ENCODE results near the gene SNRPA1.
A peak's percentile ranks its signal among the peaks of the same experiment; 100 is the strongest.
"Not testable (repeated sequence)": the region's sequence is repeated elsewhere in the genome, so short reads cannot be mapped to it uniquely, and the experiment has no call there.

The SNRPA1 gene

DNA sequence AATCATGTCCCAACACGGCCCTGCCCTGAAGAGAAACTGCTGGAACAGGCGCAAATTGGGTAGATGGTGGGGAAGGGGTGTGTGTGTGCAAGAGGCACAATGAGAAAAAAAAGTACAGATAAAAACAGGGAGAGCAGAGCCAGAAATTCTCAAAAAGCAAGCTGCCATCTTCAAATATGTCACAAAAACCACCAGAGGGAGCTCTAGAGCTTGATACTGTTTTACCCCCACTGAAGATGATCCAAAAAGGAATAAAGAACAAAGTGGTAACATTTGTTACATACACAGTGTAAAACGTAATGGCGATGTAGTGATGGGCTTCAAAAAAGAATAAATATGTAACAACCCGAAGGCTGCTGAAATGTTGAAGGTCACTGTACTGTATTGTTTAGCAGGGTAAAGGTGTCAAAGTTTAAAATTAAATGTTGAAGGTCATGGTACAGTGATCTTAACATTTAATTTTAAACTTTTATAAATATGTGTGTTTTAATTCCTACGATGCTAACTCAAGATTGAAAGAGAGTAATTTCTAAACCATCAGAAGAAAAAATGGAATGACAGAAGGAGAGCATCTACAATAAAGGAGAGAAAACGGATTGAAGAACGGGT is 6.0 kb downstream of the SNRPA1 start:
- TF ChIP-seq, protein P1, sequence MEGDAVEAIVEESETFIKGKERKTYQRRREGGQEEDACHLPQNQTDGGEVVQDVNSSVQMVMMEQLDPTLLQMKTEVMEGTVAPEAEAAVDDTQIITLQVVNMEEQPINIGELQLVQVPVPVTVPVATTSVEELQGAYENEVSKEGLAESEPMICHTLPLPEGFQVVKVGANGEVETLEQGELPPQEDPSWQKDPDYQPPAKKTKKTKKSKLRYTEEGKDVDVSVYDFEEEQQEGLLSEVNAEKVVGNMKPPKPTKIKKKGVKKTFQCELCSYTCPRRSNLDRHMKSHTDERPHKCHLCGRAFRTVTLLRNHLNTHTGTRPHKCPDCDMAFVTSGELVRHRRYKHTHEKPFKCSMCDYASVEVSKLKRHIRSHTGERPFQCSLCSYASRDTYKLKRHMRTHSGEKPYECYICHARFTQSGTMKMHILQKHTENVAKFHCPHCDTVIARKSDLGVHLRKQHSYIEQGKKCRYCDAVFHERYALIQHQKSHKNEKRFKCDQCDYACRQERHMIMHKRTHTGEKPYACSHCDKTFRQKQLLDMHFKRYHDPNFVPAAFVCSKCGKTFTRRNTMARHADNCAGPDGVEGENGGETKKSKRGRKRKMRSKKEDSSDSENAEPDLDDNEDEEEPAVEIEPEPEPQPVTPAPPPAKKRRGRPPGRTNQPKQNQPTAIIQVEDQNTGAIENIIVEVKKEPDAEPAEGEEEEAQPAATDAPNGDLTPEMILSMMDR (IDR thresholded peaks at IDR 0.05; ENCODE audit: insufficient read depth, missing control alignments) = peak; percentile 52
- DNase-seq (ENCODE audit: insufficient read length, low spot score) (no peak), FAIRE-seq (no peak)

DNA sequence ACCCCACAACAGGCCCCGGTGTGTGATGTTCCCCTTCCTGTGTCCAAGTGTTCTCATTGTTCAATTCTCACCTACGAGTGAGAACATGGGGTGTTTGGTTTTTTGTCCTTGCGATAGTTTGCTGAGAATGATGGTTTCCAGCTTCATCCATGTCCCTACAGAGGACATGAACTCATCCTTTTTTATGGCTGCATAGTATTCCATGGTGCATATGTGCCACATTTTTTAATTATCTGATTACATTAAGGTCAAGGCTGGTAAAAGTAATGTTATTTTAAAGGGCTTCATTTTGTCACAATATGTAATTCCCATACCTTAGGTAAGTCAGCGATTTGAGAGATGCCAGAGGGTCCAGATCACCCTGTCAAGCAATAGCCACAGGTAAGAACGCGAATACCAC is 7.7 kb downstream of the SNRPA1 start:
- not testable (repeated sequence) for FAIRE-seq

DNA sequence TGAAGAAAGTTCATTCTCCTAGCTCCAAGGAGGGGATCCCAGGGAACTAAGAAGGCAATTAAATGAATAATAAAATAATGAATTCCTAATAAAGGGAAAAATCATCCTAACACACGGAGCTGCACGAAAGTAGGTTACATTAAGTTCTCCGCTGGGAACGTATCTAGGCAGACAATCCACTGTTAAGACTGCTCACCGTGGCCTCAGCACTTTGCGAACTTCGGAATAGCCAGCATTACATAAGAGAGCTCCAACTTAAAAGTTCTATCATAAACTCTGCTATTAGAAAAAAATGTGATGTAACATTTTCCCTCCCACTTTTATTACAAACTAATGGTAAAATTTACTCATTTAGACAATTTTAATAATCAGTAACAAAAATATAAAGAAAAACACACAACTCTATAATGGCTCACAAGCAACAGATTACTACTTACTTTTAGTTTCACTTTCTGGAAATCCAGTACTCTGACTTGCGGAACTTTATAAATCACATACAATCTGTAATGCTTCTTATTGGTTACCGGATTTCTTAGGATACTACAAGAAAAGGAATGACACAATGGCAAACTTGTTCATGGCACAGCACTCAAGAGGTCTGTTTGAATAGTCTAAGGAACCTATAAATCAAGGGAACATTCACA is 8.5 kb downstream of the SNRPA1 start:
- no peak for FAIRE-seq
- TF ChIP-seq, protein P1 (IDR thresholded peaks at IDR 0.05; ENCODE audit: insufficient read depth, missing control alignments) = no peak
- no peak for DNase-seq (ENCODE audit: insufficient read length, low spot score)

More for the DNA sequence above, 7.7 kb downstream of the SNRPA1 start:
- DNase-seq (ENCODE audit: insufficient read length, low spot score) = not testable (repeated sequence)

GRCh38 chr15:101283931-101284330 is 11.1 kb downstream of the SNRPA1 start:
- no peak for DNase-seq (ENCODE audit: insufficient read length, low spot score)
- TF ChIP-seq, protein P1 (IDR thresholded peaks at IDR 0.05; ENCODE audit: insufficient read depth, missing control alignments) = no peak
- FAIRE-seq = no peak

GRCh38 chr15:101280007-101280406 is 15.0 kb downstream of the SNRPA1 start:
- no peak for DNase-seq (ENCODE audit: insufficient read length, low spot score)
- TF ChIP-seq, protein P1 (IDR thresholded peaks at IDR 0.05; ENCODE audit: insufficient read depth, missing control alignments) = no peak
- FAIRE-seq = no peak

GRCh38 chr15:101277943-101278564 is 17.0 kb downstream of the SNRPA1 start:
- DNase-seq (ENCODE audit: insufficient read length, low spot score) = no peak
- TF ChIP-seq, protein P1 (IDR thresholded peaks at IDR 0.05; ENCODE audit: insufficient read depth, missing control alignments) = no peak
- no peak for FAIRE-seq

DNA sequence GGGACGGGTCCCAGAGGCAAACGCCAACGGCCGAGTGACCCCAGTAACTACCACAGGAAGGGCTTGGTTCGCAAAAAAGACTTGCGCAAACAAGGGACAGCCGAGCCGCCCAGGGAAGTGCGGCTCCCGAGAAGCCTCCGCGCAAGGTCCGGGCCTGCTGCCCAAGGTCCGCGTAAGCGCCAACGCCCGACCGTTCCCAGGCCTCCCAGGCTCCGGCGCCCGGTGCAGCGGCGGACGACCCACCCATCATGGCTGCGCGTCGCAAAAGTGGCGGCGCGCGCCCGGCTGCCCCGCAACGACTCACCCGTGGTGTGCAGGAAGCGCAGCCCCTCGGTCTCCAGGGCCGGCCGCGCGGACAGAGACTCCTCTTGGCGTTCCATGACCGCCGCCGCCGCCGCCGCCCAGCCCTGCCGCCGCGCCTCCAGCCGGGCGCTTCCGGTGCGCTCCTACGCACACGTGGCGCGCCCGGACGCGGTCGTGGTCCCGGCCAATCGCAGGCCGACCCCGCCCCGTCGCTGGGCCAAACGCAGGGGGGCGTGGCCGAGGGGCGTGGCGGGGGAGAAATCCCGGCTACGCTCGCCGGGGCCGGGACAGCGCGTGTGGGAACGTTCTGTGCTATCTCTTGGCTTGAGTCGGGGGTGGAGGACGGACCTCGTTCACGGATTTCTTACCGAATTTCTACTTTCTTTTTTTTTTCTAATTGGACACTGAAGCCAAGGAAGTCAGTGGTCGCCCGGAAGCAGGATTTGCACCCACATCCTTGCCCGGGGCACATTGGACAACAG is 17.8 kb downstream of the SNRPA1 start, which contains the start of gene SELENOS:
Gene SELENOS, minus strand, starts transcription at position 448 of the 785 bp plus-strand sequence. Its CDS starts 68 bp downstream, at position 380.
- FAIRE-seq (no peak), DNase-seq (ENCODE audit: insufficient read length, low spot score) (peak; percentile 51)
- TF ChIP-seq, protein P1 (IDR thresholded peaks at IDR 0.05; ENCODE audit: insufficient read depth, missing control alignments) = no peak
